ENCODE measurements around the gene IMPDH1.

The IMPDH1 gene

GRCh38 chr7:128408709-128409595 lies 830 bp downstream of the IMPDH1 start:
- Histone ChIP-seq H4K20me1 (peaks cover 10 to 30% (median 13%) of the 10 kb centered on the region in 11 experiments), H3K27ac (peak overlapping the region; percentile 48 to 87 (median 77)), H3K4me3 (peak overlapping the region; percentile 59 to 93 (median 72)), H3K4me2 (peak overlapping the region; percentile 90 to 100 (median 99)), H3K9me3 (replicated peaks in 1 of 11) (peaks cover 0 to 5% (median 0%) of the 10 kb centered on the region in 11 experiments; a peak in 2 of 22 replicates), H3K36me3 (peaks cover 0 to 5% (median 0%) of the 10 kb centered on the region in 11 experiments; a peak in 2 of 22 replicates), H3K4me1 (peaks cover 43 to 56% (median 51%) of the 10 kb centered on the region in 10 experiments), H3K27me3 (no peaks in the 10 kb centered on the region), H3K9ac (peak overlapping the region; percentile 70 to 85 (median 79))
- TF ChIP-seq Cebpa-rat (IDR thresholded peaks at IDR 0.05): no peak

- Histone ChIP-seq H3K4me2 (peak overlapping the region; percentile 90 to 100 (median 99)), H3K9me3 (replicated peaks in 1 of 11) (0 out of 22 replicates have a peak, but pooled peaks cover 0 to 1% (median 0%) of the 10 kb centered on the region in 11 experiments), H3K4me3 (peak overlapping the region; percentile 59 to 93 (median 72)), H4K20me1 (peaks cover 18 to 39% (median 22%) of the 10 kb centered on the region in 11 experiments), H3K9ac (peak overlapping the region; percentile 70 to 85 (median 79)), H3K4me1 (peaks cover 52 to 65% (median 61%) of the 10 kb centered on the region in 10 experiments), H3K36me3 (peaks cover 2 to 14% (median 8%) of the 10 kb centered on the region in 11 experiments; a peak in 20 of 22 replicates), H3K27me3 (no peaks in the 10 kb centered on the region), H3K27ac (peak overlapping the region; percentile 61 to 87 (median 77))
- no peak for TF ChIP-seq Cebpa-rat (IDR thresholded peaks at IDR 0.05)
Observed at GRCh38 chr7:128407751-128408708, 1.8 kb downstream of the IMPDH1 start.

GRCh38 chr7:128407233-128407589 lies 2.6 kb downstream of the IMPDH1 start:
- peaks cover 53 to 71% (median 66%) of the 10 kb centered on the region in 10 experiments for H3K4me1 ChIP-seq
- H4K20me1 ChIP-seq: peaks cover 26 to 47% (median 30%) of the 10 kb centered on the region in 11 experiments
- H3K4me2 ChIP-seq: peak overlapping the region; percentile 90 to 100 (median 99)
- peak overlapping the region; percentile 61 to 87 (median 77) for H3K27ac ChIP-seq
- H3K27me3 ChIP-seq: no peaks in the 10 kb centered on the region
- peak overlapping the region; percentile 59 to 93 (median 72) for H3K4me3 ChIP-seq
- H3K9ac ChIP-seq: peak overlapping the region; percentile 70 to 85 (median 79); a peak in 21 of 22 replicates
- H3K36me3 ChIP-seq: peaks cover 10 to 22% (median 15%) of the 10 kb centered on the region in 11 experiments; a peak in 20 of 22 replicates
- TF ChIP-seq Cebpa-rat (IDR thresholded peaks at IDR 0.05): no peak
- H3K9me3 ChIP-seq (replicated peaks in 1 of 11): no peaks in the 10 kb centered on the region

DNA sequence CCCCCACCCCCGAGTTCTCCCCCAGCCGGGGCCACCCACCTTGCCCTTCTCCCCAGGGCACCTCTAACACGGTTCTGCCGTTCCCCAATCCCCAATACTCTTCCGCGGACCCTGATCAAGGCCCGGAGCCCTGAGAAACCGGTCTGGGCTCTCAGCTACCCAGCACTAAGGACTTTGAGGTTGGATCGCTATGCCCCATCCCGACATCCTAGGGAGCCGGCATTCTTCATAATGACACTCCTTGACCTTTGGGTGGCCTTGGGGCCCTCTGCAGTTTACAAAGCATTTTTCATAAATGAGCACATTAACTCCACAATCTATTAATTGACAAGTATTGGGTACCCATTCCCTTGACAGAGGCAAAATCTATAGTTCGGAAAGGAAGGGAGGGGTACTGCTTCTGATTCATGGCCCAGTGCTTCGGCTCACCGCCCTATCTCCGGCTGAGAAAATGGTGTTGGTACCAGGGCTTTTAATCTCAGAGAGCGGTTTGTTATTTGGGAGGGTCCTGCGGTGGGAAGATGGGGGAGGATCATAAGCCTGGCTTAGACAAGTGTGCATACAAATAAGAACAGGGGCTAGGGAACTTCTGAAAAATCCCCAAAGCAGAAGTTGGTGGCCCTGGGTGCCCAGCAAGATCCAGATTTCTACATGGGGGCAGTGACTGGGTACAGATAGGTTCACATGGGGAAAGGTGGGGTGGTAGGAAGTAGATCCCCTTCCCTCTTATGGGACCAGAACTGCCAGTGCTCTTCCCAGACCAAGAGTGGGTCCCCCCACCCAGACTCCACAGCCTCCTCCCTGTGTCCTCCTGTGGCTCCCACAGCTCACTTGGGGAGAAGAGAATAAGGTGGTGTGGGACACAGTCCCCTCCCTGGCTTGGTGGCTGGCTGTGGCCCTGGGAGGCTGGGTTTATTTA lies 3.2 kb downstream of the IMPDH1 start:
- peak overlapping the region; percentile 90 to 100 (median 99) for H3K4me2 ChIP-seq
- H3K36me3 ChIP-seq: peaks cover 14 to 28% (median 21%) of the 10 kb centered on the region in 11 experiments
- peak overlapping the region; percentile 61 to 87 (median 77); a peak in 21 of 22 replicates for H3K27ac ChIP-seq
- H3K27me3 ChIP-seq: no peaks in the 10 kb centered on the region
- peak overlapping the region; percentile 70 to 85 (median 79); a peak in 21 of 22 replicates for H3K9ac ChIP-seq
- H3K4me3 ChIP-seq: peak overlapping the region; percentile 59 to 93 (median 74); a peak in 16 of 20 replicates
- peaks cover 53 to 74% (median 67%) of the 10 kb centered on the region in 10 experiments for H3K4me1 ChIP-seq
- no peak for TF ChIP-seq Cebpa-rat (IDR thresholded peaks at IDR 0.05)
- no peaks in the 10 kb centered on the region for H3K9me3 ChIP-seq (replicated peaks in 1 of 11)
- H4K20me1 ChIP-seq: peaks cover 31 to 54% (median 36%) of the 10 kb centered on the region in 11 experiments

- peaks cover 23 to 37% (median 30%) of the 10 kb centered on the region in 11 experiments for H3K36me3 ChIP-seq
- peak overlapping the region; percentile 71 to 95 (median 90) for H3K27ac ChIP-seq
- H3K4me2 ChIP-seq: peak overlapping the region; percentile 91 to 100 (median 99)
- peak overlapping the region; percentile 77 to 98 (median 93) for H3K9ac ChIP-seq
- peaks cover 40 to 62% (median 45%) of the 10 kb centered on the region in 11 experiments for H4K20me1 ChIP-seq
- TF ChIP-seq Cebpa-rat (IDR thresholded peaks at IDR 0.05): no peak
- no peaks in the 10 kb centered on the region for H3K9me3 ChIP-seq (replicated peaks in 1 of 11)
- H3K4me3 ChIP-seq: peak overlapping the region; percentile 86 to 99 (median 93)
- no peaks in the 10 kb centered on the region for H3K27me3 ChIP-seq
- peaks cover 53 to 69% (median 63%) of the 10 kb centered on the region in 10 experiments for H3K4me1 ChIP-seq
Observed at GRCh38 chr7:128405471-128406313, 4.1 kb downstream of the IMPDH1 start.

DNA sequence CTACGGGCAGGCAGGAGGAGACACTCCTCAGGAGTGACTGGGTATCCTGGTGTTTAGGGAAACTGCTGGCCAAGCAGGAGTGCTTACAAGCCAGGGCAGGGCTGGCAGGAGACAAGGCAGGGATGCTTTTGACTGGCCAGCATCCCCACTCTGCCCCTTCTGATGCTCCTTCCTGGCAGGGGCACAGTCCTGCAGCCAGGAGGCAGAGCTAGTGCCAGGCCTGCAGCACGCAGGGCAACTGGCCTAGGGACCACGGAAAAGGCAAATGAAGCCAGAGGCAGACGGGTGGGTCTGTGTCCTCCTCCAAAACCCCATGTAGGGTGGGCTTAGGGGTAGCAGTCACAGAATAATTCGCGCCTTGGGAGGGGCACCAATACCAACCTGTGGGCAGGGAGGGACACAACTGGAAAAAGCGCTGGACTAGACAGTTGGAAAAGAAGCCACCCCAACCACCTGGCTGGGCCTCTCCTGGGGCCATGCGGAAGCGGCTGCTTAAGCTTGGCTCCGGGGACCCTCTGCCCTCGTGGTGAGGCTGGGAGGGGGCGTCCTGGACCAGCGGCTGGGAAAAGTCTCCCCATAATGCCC lies 4.8 kb downstream of the IMPDH1 start:
- H4K20me1 ChIP-seq: peaks cover 40 to 70% (median 52%) of the 10 kb centered on the region in 11 experiments
- H3K36me3 ChIP-seq: peaks cover 30 to 44% (median 37%) of the 10 kb centered on the region in 11 experiments
- peak overlapping the region; percentile 86 to 99 (median 93) for H3K4me3 ChIP-seq
- H3K9ac ChIP-seq: peak overlapping the region; percentile 77 to 98 (median 93)
- peak overlapping the region; percentile 71 to 95 (median 90) for H3K27ac ChIP-seq
- no peaks in the 10 kb centered on the region for H3K27me3 ChIP-seq
- peaks cover 53 to 66% (median 58%) of the 10 kb centered on the region in 10 experiments for H3K4me1 ChIP-seq
- H3K9me3 ChIP-seq (replicated peaks in 1 of 11): no peaks in the 10 kb centered on the region
- peak overlapping the region; percentile 91 to 100 (median 98) for H3K4me2 ChIP-seq
- no peak for TF ChIP-seq Cebpa-rat (IDR thresholded peaks at IDR 0.05)
